ENCODE measurements around the gene DAD1.
A peak's percentile ranks its signal among the peaks of the same experiment; 100 is the strongest.
"Not testable (repeated sequence)": the region's sequence is repeated elsewhere in the genome, so short reads cannot be mapped to it uniquely, and the experiment has no call there.

DAD1 gene

GRCh38 chr14:22566266-22566665 is 22.8 kb downstream of the DAD1 start:
- DNase-seq = not testable (repeated sequence)

- no peak for DNase-seq
Observed at GRCh38 chr14:22565391-22565945, 23.6 kb downstream of the DAD1 start.

GRCh38 chr14:22564463-22564862 is 24.6 kb downstream of the DAD1 start:
- DNase-seq = no peak

GRCh38 chr14:22563987-22564386 is 25.0 kb downstream of the DAD1 start:
- DNase-seq = no peak

GRCh38 chr14:22561661-22562579 is 27.1 kb downstream of the DAD1 start:
- peak; percentile 83 for DNase-seq

GRCh38 chr14:22561366-22561660 is 27.7 kb downstream of the DAD1 start:
- no peak for DNase-seq

- DNase-seq = peak; percentile 64
Observed at GRCh38 chr14:22560662-22561365, 28.2 kb downstream of the DAD1 start.

GRCh38 chr14:22559041-22559440 is 30.0 kb downstream of the DAD1 start:
- DNase-seq = no peak

GRCh38 chr14:22558221-22558913 is 30.7 kb downstream of the DAD1 start:
- DNase-seq = peak; percentile 81

- DNase-seq = no peak
Observed at GRCh38 chr14:22557846-22558220, 31.2 kb downstream of the DAD1 start.

GRCh38 chr14:22556990-22557623 is 31.9 kb downstream of the DAD1 start:
- DNase-seq = peak; percentile 95

GRCh38 chr14:22556021-22556989 is 32.7 kb downstream of the DAD1 start:
- DNase-seq = peak; percentile 97

- DNase-seq = peak; percentile 88
Observed at GRCh38 chr14:22555384-22556011, 33.5 kb downstream of the DAD1 start.

- DNase-seq = peak; percentile 65
Observed at GRCh38 chr14:22554498-22555383, 34.3 kb downstream of the DAD1 start.

- not testable (repeated sequence) for DNase-seq
Observed at GRCh38 chr14:22553861-22554497, 35.0 kb downstream of the DAD1 start.

- no peak for DNase-seq
Observed at GRCh38 chr14:22553445-22553844, 35.6 kb downstream of the DAD1 start.

GRCh38 chr14:22552827-22553076 is 36.3 kb downstream of the DAD1 start:
- no peak for DNase-seq

GRCh38 chr14:22552001-22552826 is 36.8 kb downstream of the DAD1 start:
- DNase-seq = no peak

- no peak for DNase-seq
Observed at GRCh38 chr14:22551605-22551997, 37.4 kb downstream of the DAD1 start.

All from stimulated activated CD4-positive, alpha-beta T cell treated with anti-CD3 and anti-CD28 coated beads, Interleukin-15, amount 100 ng/mL, for 24 hours (primary cell).